ENCODE measurements around the gene RAB36.

- TF ChIP-seq, protein P1, sequence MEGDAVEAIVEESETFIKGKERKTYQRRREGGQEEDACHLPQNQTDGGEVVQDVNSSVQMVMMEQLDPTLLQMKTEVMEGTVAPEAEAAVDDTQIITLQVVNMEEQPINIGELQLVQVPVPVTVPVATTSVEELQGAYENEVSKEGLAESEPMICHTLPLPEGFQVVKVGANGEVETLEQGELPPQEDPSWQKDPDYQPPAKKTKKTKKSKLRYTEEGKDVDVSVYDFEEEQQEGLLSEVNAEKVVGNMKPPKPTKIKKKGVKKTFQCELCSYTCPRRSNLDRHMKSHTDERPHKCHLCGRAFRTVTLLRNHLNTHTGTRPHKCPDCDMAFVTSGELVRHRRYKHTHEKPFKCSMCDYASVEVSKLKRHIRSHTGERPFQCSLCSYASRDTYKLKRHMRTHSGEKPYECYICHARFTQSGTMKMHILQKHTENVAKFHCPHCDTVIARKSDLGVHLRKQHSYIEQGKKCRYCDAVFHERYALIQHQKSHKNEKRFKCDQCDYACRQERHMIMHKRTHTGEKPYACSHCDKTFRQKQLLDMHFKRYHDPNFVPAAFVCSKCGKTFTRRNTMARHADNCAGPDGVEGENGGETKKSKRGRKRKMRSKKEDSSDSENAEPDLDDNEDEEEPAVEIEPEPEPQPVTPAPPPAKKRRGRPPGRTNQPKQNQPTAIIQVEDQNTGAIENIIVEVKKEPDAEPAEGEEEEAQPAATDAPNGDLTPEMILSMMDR (conservative IDR thresholded peaks at IDR 0.05; ENCODE audit: low read length) = no peak
- TF ChIP-seq EZH2phosphoT487 (IDR thresholded peaks at IDR 0.05; ENCODE audit: borderline replicate concordance, low read depth, low read length) = no peak
Observed at GRCh38 chr22:23100124-23100801, 45.0 kb upstream of the RAB36 start.
